ENCODE data around the gene CDK9. TPM values are rescaled to one million over a fixed set of nuclear protein-coding genes. Genes with fewer than 3 reads are reported as not detected.

CDK9 gene
- total RNA-seq, 1 experiment from 2014 or later: 37.3 TPM

- no peak overlapping the region for H2AFZ ChIP-seq (ENCODE audit: low read length)
- H3K4me2 ChIP-seq (ENCODE audit: low read length): no peak overlapping the region
- H3K27me3 ChIP-seq (ENCODE audit: low read length): no peaks in the 10 kb centered on the region
- POLR2A ChIA-PET (ENCODE audit: unreplicated experiment): no interaction called here
- H3K9me2 ChIP-seq (replicated peaks; ENCODE audit: low read length): no peaks in the 10 kb centered on the region
- no peak for TF ChIP-seq EZH2 (IDR thresholded peaks at IDR 0.05; ENCODE audit: low read length, unreplicated experiment)
- TF ChIP-seq CTCF (conservative IDR thresholded peaks at IDR 0.05; ENCODE audit: low read depth, low read length): no peak
- no peak for TF ChIP-seq EZH2phosphoT487 (IDR thresholded peaks at IDR 0.05; ENCODE audit: borderline replicate concordance, low read length)
- H3K79me2 ChIP-seq (ENCODE audit: low read length): no peaks in the 10 kb centered on the region
- no peaks in the 10 kb centered on the region for H3F3A ChIP-seq (ENCODE audit: low read length, unreplicated experiment)
- no peaks in the 10 kb centered on the region for H4K20me1 ChIP-seq (ENCODE audit: low read length)
- CTCF ChIA-PET: no interaction called here
- H3K4me1 ChIP-seq (ENCODE audit: insufficient read depth, low read length): peaks cover 9% of the 10 kb centered on the region
- no peak overlapping the region for H3K27ac ChIP-seq (ENCODE audit: low read length)
- DNase-seq: peak; percentile 5
- no peak overlapping the region for H3K9ac ChIP-seq (ENCODE audit: low read length)
- BruUV-seq (replicated peaks): no TSS peak
- H3K36me3 ChIP-seq (ENCODE audit: low read depth, low read length): peaks cover 5% of the 10 kb centered on the region
- no peak overlapping the region for H3K4me3 ChIP-seq (ENCODE audit: low read length)
- intact Hi-C loops (cut with micrococcal nuclease): no loop called here
- peak; percentile 11; the same call in 1 of the 2 replicates for ATAC-seq
- no peaks in the 10 kb centered on the region for H3K9me3 ChIP-seq (ENCODE audit: low read length)
Observed at GRCh38 chr9:127796225-127796813, 10.5 kb downstream of the CDK9 start.

DNA sequence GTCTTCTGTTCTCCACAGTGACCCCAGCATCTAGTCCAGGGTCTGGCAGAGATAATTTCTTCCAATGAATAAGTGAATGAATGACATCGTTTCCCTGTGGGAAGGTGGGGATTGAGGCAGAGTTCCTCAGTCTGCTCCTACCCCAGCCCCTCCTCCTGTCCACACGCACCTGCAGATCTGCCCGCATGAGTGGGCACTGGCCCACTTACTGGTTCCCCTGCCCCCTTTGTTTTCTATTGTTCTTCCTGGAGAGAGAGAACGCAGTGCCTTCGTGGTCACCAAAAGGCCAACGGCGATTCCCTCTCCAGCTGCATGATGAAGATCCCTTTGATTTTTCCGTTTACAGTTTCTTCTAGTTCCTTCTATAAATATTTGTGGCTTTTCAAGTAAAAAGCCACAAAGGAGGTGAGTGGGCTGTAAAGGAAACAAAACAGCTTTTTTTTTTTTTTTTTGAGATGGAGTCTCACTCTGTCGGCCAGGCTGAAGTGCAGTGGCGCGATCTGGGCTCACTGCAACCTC lies 11.1 kb downstream of the CDK9 start:
- POLR2A ChIA-PET (ENCODE audit: unreplicated experiment): no interaction called here

More for the DNA sequence above, 11.1 kb downstream of the CDK9 start:
- no TSS peak for BruUV-seq (replicated peaks)
- H3K4me3 ChIP-seq (ENCODE audit: low read length): no peak overlapping the region
- no peak overlapping the region for H3K9ac ChIP-seq (ENCODE audit: low read length)
- DNase-seq (peak; percentile 4), ATAC-seq (no peak)
- peaks cover 12% of the 10 kb centered on the region for H3K4me1 ChIP-seq (ENCODE audit: insufficient read depth, low read length)
- intact Hi-C loops (cut with micrococcal nuclease): no loop called here
- H3K79me2 ChIP-seq (ENCODE audit: low read length): no peaks in the 10 kb centered on the region
- H3K36me3 ChIP-seq (ENCODE audit: low read depth, low read length): peaks cover 5% of the 10 kb centered on the region
- no peak for TF ChIP-seq CTCF (conservative IDR thresholded peaks at IDR 0.05; ENCODE audit: low read depth, low read length)
- TF ChIP-seq EZH2 (IDR thresholded peaks at IDR 0.05; ENCODE audit: low read length, unreplicated experiment): no peak
- TF ChIP-seq EZH2phosphoT487 (IDR thresholded peaks at IDR 0.05; ENCODE audit: borderline replicate concordance, low read length): no peak
- no peaks in the 10 kb centered on the region for H3K9me3 ChIP-seq (ENCODE audit: low read length)
- no peaks in the 10 kb centered on the region for H3K27me3 ChIP-seq (ENCODE audit: low read length)
- H3K9me2 ChIP-seq (replicated peaks; ENCODE audit: low read length): no peaks in the 10 kb centered on the region
- CTCF ChIA-PET: no interaction called here
- H3K27ac ChIP-seq (ENCODE audit: low read length): no peak overlapping the region
- no peak overlapping the region for H2AFZ ChIP-seq (ENCODE audit: low read length)
- H4K20me1 ChIP-seq (ENCODE audit: low read length): no peaks in the 10 kb centered on the region
- no peak overlapping the region for H3K4me2 ChIP-seq (ENCODE audit: low read length)
- no peaks in the 10 kb centered on the region for H3F3A ChIP-seq (ENCODE audit: low read length, unreplicated experiment)

All from PC-3 (cell line).